ENCODE results near the gene EEFSEC. TPM values are rescaled to one million over a fixed set of nuclear protein-coding genes. Genes with fewer than 3 reads are reported as not detected.

The EEFSEC gene
- total and polyA plus RNA-seq, 2 of the 8 experiments (the other 6 are each of a cell fraction or from before 2014, with no cell fraction given): 13.1 to 19.8 TPM

DNA sequence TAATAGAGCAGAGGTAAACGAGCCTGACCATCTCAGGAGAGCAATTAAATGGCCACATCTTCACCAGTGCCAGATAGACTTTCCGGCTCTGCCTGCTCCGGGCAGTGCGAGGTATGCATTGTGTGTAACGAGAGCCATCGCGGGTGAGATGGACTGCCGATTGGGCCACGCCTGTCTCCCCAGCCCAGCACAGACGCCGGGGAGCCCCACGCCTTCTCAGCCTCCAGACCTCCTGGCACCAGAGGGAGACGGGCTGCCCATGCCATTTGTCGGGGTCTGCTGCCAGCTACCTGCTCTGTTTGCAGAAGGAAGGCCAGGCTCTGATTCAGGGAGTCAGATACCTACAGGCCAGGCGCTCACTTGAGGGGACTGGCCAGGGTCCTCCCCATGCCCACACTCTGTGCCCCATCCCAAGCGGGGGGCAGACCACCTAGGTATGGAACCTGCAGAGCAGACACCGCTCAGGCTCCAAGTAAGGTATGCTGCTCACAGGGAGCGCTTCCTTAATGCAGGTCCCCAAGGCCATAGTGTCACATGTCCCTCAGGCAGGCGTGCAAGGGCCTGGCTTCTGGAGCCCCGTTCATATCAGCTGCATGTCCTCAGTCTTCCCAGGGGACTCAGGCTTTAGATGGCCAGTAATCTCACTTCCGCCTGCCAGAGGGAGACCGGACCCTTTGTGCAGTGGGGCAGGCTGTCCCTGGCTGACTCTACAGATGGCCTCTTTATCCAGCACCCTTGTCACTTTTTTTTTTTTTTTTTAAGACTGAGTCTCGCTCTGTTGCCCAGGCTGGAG, 251.2 kb downstream of the EEFSEC start (continued):
- TF ChIP-seq SIRT6 (IDR thresholded peaks at IDR 0.05; ENCODE audit: low read length) (no peak), CTBP2 (IDR thresholded peaks at IDR 0.05; ENCODE audit: borderline replicate concordance, insufficient read depth, insufficient read length, low read length) (no peak)
